Fibroblast of lung (primary cell): Measurements from ENCODE around the gene HUS1. TPM values are rescaled to one million over a fixed set of nuclear protein-coding genes. Genes with fewer than 3 reads are reported as not detected.

Experiments
- DNase-seq, 2 donors: peaks; one replicate each; pipeline versions ENCODE4 v3.0.0 to v3.0.0-alpha.2; 2010; ENCODE audit warnings: low read depth in 2 of 2
- H2AFZ ChIP-seq: 2 replicates; pipeline ENCODE4 v1.5.1; 2012; ENCODE audit warnings: low read length, control low read depth, inconsistent platforms
- H3K27ac ChIP-seq: 2 replicates; pipeline ENCODE4 v1.5.1; 2011; ENCODE audit warnings: low read length, control low read depth; ENCODE audit not compliant: insufficient read depth
- H3K27me3 ChIP-seq: 2 replicates; pipeline ENCODE4 v1.5.1; 2011; ENCODE audit warnings: mild to moderate bottlenecking, low read length; ENCODE audit not compliant: control insufficient read depth, insufficient read depth
- H3K36me3 ChIP-seq: 2 replicates; pipeline ENCODE4 v1.5.1; 2011; ENCODE audit warnings: low read length; ENCODE audit not compliant: control insufficient read depth, insufficient read depth
- H3K4me1 ChIP-seq: 2 replicates; pipeline ENCODE4 v1.5.1; 2011; ENCODE audit warnings: low read length; ENCODE audit not compliant: control insufficient read depth, insufficient read depth; ENCODE audit errors: extremely low read depth
- H3K4me2 ChIP-seq: 2 replicates; pipeline ENCODE4 v1.5.1; 2011; ENCODE audit warnings: low read length, control low read depth; ENCODE audit not compliant: insufficient read depth; ENCODE audit errors: extremely low read depth
- H3K4me3 ChIP-seq, 4 experiments: fragments of 200-600 bp in 1 of 4; sonication (generic) in 1 of 4; replicated peaks in 1 of 4; 2 replicates each; pipeline ENCODE4 v1.5.1; 2011 to 2016; ENCODE audit warnings: low read length in 4 of 4, low read depth in 3 of 4, mild to moderate bottlenecking in 3 of 4, control low read depth in 2 of 4, inconsistent platforms in 1 of 4, mixed read lengths in 1 of 4; ENCODE audit not compliant: insufficient read depth in 1 of 4; ENCODE audit errors: control extremely low read depth in 1 of 4
- H3K79me2 ChIP-seq: 2 replicates; pipeline ENCODE4 v1.5.1; 2012; ENCODE audit warnings: mild to moderate bottlenecking, low read length, inconsistent platforms; ENCODE audit not compliant: control insufficient read depth, insufficient read depth
- H3K9ac ChIP-seq: 2 replicates; pipeline ENCODE4 v1.5.1; 2011; ENCODE audit warnings: mild to moderate bottlenecking, low read length, control low read depth; ENCODE audit not compliant: insufficient read depth
- H3K9me3 ChIP-seq: 2 replicates; pipeline ENCODE4 v1.5.1; 2012; ENCODE audit warnings: low read depth, low read length; ENCODE audit not compliant: control insufficient read depth, insufficient read depth
- H4K20me1 ChIP-seq: 2 replicates; pipeline ENCODE4 v1.5.1; 2011; ENCODE audit warnings: low read length; ENCODE audit not compliant: control insufficient read depth, insufficient read depth; ENCODE audit errors: extremely low read depth
- EZH2 ChIP-seq: IDR thresholded peaks from 2 replicates; pipeline ENCODE4 v1.5.1; 2012; ENCODE audit warnings: low read length, control low read depth, mild to moderate bottlenecking; ENCODE audit errors: missing control alignments
- polyA plus RNA-seq, 2 donors: library from polyadenylated mRNA; depleted of rRNA in 1 of 2; stranded (reverse) in 1 of 2; unstranded in 1 of 2; fragments of >200 nt; gene quantifications; 2 replicates each; pipeline ENCODE4 v1.2.1, GENCODE V29; 2011 to 2012; ENCODE audit warnings: missing spikeins in 1 of 2
- total RNA-seq: library from RNA; depleted of rRNA; stranded (reverse); fragments of >200 nt; gene quantifications from 2 replicates; pipeline ENCODE4 v1.2.1, GENCODE V29; 2014
- TF ChIP-seq, protein P1 (sequence below), 2 donors: IDR thresholded peaks in 1 of 2; conservative IDR thresholded peaks in 1 of 2; 1 replicate in 1 of 2; 2 replicates in 1 of 2; pipeline ENCODE4 v1.5.1; 2011 to 2012; ENCODE audit warnings: low read length in 2 of 2, control low read depth in 1 of 2, inconsistent platforms in 1 of 2, low read depth in 1 of 2, mild to moderate bottlenecking in 1 of 2

The HUS1 gene
- total and polyA plus RNA-seq, 2 donors (not counting 1 experiment from before 2014, with no cell fraction given), result 14.2 to 29.4 TPM

GRCh38 chr7:47939425-47940036 is 39.9 kb downstream of the HUS1 start:
- Histone ChIP-seq H2AFZ (no peak overlapping the region), H3K4me2 (no peak overlapping the region), H3K9ac (no peak overlapping the region), H4K20me1 (no peaks in the 10 kb centered on the region), H3K4me3 (no peak overlapping the region), H3K4me1 (peaks cover 20% of the 10 kb centered on the region), H3K36me3 (no peaks in the 10 kb centered on the region), H3K27me3 (no peaks in the 10 kb centered on the region), H3K79me2 (no peaks in the 10 kb centered on the region), H3K9me3 (no peaks in the 10 kb centered on the region), H3K27ac (peak overlapping the region; percentile 79)
- no peak for DNase-seq
- TF ChIP-seq, protein P1, sequence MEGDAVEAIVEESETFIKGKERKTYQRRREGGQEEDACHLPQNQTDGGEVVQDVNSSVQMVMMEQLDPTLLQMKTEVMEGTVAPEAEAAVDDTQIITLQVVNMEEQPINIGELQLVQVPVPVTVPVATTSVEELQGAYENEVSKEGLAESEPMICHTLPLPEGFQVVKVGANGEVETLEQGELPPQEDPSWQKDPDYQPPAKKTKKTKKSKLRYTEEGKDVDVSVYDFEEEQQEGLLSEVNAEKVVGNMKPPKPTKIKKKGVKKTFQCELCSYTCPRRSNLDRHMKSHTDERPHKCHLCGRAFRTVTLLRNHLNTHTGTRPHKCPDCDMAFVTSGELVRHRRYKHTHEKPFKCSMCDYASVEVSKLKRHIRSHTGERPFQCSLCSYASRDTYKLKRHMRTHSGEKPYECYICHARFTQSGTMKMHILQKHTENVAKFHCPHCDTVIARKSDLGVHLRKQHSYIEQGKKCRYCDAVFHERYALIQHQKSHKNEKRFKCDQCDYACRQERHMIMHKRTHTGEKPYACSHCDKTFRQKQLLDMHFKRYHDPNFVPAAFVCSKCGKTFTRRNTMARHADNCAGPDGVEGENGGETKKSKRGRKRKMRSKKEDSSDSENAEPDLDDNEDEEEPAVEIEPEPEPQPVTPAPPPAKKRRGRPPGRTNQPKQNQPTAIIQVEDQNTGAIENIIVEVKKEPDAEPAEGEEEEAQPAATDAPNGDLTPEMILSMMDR (conservative IDR thresholded peaks at IDR 0.05 in 1 of 2, IDR thresholded peaks at IDR 0.05 in 1 of 2; ENCODE audit: low read depth in 1 of 2, low read length in 2 of 2), result no peak
- TF ChIP-seq EZH2, result no peak

DNA sequence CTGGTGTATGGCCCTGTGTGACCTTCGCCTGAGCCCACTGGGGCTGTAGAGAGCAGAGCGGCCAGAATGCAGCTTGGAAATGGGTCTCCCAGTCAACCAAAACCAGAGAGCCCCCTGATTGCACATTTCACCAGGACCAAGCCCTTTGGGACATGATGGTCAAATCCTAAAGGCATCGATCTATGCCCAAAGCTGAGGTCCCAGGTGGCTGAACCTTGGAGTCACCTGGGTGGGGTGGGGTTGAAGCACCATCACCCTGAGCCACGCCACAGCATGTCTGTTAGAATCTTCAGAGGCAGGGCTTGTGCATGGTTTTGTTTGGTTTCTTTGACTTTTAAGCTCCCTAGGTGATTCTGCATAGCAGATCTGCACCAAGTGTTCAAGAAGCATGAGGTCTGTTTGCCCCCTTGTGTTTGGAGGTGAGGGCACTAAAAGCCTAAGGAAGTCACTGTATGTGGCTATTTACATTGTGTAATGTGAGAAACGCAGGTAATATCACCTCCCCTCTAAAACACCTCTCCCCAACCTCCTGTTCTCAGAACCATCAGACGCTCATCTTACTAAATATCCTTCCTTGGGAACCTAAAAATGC is 40.7 kb downstream of the HUS1 start:
- Histone ChIP-seq H3K27me3 (no peaks in the 10 kb centered on the region), H3K27ac (no peak overlapping the region), H3K9ac (no peak overlapping the region), H3K4me2 (no peak overlapping the region), H4K20me1 (no peaks in the 10 kb centered on the region), H3K36me3 (no peaks in the 10 kb centered on the region), H3K4me3 (no peak overlapping the region), H2AFZ (no peak overlapping the region), H3K79me2 (no peaks in the 10 kb centered on the region), H3K4me1 (peaks cover 18% of the 10 kb centered on the region), H3K9me3 (no peaks in the 10 kb centered on the region)
- no peak for TF ChIP-seq EZH2
- TF ChIP-seq, protein P1 (conservative IDR thresholded peaks at IDR 0.05 in 1 of 2, IDR thresholded peaks at IDR 0.05 in 1 of 2; ENCODE audit: low read depth in 1 of 2, low read length in 2 of 2), result no peak
- DNase-seq, result peak in 1 of 2 donors; percentile 15

DNA sequence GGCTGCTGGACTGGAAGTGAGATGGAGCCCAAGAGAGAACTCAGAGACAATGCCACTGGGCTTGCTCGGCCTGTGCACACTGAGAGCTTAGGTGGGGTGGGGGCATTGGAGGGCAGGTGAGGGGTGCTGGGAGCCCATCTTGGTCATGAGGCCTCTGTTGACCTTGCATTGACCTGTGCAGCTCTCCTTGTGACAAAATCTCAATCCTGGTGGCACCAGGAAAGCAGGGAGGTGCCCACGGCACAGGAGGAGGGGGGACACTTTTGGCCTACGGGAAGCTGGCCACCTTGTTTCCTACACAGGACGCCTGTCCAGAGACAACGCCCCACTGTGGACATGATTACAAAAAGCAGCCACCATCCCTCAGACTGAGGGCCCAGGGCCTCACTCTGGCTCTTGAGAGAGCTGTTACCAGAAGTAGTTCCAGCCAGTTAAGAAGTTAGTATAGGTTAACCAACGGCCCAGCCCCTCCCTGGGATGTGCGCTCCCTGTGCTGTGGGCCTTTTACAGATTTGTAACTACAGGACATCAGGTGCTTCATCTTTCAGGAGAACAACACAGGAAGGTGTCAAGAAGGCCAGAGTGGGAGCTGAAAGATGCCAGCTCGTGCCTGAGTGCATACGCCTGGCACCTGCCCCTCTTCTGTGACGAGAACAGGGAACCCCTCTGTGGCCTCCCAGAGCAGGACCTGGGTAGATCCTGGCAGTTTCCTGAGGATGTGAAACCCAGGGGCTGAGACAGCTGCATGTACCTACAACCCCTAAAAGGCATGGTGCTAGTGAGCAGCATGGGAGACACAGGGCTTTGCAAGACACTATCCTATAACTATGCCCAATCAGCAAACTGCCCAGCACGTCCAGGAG is 41.5 kb downstream of the HUS1 start:
- no peak overlapping the region for H3K4me3 ChIP-seq
- H3K4me2 ChIP-seq, result no peak overlapping the region
- no peaks in the 10 kb centered on the region for H4K20me1 ChIP-seq
- peaks cover 17% of the 10 kb centered on the region for H3K4me1 ChIP-seq
- H3K27me3 ChIP-seq, result no peaks in the 10 kb centered on the region
- H3K9ac ChIP-seq, result no peak overlapping the region
- no peaks in the 10 kb centered on the region for H3K9me3 ChIP-seq
- H2AFZ ChIP-seq, result no peak overlapping the region
- no peak for DNase-seq
- no peaks in the 10 kb centered on the region for H3K79me2 ChIP-seq
- no peak overlapping the region for H3K27ac ChIP-seq
- TF ChIP-seq, protein P1 (conservative IDR thresholded peaks at IDR 0.05 in 1 of 2, IDR thresholded peaks at IDR 0.05 in 1 of 2; ENCODE audit: low read depth in 1 of 2, low read length in 2 of 2), result no peak
- TF ChIP-seq EZH2, result no peak
- no peaks in the 10 kb centered on the region for H3K36me3 ChIP-seq
